Amygdala (tissue), 56 donors: ENCODE results near the gene PDE1C.
"Not testable (repeated sequence)": the region's sequence is repeated elsewhere in the genome, so short reads cannot be mapped to it uniquely, and the experiment has no call there.

Experiments
- DNase-seq, 56 donors: peaks; one replicate each; lab custom pipeline; 2025; lab: John Stamatoyannopoulos, UW

Gene PDE1C

DNA sequence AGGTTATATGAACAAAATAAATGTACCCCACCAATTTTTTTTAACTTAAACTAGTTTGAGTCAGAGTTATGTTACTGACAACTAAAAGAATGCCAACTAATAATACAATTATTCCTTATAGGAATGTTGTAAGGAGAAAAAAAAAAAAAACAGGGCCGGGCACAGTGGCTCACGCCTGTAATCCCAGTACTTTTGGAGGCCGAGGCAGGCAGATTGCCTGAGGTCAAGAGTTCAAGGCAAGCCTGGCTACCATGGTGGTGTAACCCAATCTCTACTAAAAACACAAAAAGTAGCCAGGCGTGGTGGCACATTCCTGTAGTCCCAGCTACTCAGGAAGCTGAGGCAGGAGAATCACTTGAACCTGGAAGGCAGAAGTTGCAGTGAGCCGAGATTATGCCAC, 6.6 kb upstream of the PDE1C start:
- DNase-seq, result not testable (repeated sequence)

DNA sequence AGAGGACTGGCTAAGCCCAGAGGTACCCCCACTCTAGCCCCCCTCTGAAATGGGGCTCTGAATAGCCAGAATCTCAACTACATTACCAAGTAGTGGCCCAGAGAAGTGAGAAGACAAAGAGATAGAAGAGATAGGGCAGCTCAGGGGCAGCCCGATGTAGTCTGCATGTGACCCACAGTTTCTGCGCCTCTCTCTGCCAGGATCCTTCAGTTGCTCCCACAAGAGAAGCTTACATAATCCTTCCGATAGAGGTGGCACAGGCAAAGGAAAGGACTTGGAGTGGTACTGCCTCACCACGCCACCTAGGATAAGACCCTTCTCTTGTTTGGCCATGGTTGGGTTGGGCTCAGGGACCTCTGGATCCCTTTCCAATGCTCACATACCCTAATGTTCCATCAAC, 5.4 kb upstream of the PDE1C start:
- DNase-seq, result peak in 13 of 56 donors; percentile 23 to 67 (median 55)

DNA sequence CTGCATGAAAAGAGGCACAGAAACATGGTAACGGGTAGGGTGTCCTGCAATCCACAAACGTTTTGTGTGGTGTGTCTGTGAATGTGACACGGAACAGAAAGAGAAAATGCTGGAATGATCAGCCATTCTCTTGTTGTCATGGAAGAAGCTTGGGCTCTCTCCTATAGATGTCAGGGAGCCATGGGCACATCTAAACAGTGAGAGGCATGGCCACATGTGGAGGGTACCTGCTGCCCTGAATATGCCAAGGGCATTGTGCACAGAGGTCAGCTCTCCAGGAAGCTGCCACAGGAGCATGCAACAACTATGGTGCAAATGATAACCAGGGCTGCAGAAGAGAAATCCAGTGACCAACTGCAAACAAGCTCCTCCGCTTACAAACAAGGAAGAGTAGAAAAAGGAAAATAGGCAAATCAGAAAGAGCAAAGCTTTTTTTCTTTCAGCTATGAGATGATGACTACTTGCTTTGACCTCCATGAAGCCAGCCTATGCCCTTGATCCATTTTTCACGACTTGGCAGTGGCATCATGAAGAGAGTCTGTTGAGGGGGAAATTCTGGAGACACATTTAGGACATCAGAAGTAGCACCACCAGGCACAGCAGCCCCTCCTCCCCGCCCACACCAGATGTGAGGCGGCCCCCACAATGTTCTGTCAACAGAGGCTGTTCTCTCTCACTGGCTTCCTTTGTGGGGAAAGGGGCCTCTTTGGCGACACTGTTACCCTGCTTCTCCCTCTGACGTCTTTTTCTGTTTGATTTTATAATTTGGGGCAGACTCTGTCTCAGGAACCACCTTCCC, 4.8 kb upstream of the PDE1C start:
- DNase-seq, result peak in 46 of 56 donors; percentile 18 to 89 (median 63)

DNA sequence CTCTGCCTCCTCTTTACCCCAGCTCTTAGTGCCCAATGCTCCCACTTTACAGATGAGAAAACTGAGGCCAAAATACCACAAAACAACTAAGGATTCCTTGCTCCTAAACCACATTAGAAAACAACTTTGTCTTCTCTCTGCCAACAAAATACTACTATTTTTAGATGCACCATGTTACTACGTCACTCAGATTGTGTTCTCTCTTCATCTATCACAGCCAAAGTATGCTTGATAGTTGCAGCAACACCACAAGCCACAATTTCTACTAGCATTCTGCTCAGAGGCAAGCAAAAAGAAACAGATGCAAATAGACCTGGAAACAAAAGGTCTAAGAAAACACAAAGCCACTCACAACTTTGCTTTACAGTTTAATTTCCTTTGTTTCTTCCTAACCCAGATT, 3.3 kb upstream of the PDE1C start:
- no peak for DNase-seq

DNA sequence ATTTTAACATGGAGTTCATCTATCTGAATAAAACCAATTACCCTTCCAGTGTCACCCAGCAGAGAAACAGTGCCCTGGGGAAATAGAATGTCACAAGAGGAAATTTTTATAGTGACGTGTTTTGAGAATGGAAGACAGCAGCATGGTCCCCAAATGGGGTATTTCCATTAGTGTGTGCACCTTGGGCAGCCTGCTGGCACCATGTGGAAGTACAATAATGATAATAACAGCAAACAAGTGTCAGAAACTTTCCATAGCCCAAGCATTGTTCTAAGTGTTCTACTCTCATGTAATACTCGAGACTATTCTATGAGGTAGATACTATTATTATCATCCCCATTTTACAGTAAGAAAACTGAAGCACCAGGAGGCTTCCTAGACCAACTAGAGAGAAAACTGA, 2.2 kb upstream of the PDE1C start:
- no peak for DNase-seq

DNA sequence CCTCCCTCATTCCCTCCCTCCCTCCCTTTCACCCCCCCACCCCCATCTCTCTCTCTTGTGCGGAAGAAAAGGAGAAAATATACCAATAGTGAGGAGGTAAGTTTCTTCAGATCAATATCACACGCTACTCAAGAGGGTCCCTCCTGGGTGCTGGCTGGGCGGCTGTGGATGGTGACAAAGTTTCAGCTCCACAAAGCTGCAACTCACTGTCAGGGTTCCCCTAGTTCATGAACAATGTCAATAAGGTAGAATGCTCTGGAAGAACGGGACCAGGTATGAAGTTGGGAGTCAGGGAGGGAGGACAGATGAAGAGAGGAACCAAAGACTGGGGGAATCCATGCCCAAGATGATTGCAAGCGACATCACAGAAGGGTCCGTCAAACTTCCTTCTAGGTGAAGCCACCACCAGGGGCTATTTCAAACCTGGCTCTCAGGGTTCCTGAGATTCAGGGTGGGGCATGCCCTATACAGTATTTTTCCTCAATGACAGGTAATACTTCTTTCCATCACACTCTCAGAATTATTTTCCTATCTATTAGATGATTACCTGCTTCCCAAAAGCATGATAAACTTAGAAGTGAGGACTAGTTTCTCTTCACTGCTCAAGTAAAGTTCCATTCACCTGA, 1.4 kb upstream of the PDE1C start:
- peak in 1 of 56 donors; percentile 24 for DNase-seq

DNA sequence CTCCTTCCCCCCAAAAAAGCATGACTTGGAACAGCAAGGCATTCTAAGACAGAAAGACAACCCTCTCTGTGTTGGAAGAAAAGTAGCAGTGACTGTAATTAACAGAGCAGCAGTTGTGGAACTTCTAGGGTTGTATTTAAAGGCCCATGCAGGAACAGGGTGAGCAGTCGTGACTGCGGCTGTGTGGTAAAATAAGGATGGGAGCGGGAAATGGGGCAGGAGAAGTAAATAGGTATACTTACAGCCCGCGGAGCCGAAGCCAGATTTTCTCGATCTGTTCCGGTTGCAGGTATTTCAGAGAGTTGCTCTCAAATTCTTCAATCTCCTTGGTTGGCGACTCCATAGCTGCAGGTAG, 179 bp downstream of the PDE1C start:
- DNase-seq, result peak in 1 of 56 donors; percentile 44

DNA sequence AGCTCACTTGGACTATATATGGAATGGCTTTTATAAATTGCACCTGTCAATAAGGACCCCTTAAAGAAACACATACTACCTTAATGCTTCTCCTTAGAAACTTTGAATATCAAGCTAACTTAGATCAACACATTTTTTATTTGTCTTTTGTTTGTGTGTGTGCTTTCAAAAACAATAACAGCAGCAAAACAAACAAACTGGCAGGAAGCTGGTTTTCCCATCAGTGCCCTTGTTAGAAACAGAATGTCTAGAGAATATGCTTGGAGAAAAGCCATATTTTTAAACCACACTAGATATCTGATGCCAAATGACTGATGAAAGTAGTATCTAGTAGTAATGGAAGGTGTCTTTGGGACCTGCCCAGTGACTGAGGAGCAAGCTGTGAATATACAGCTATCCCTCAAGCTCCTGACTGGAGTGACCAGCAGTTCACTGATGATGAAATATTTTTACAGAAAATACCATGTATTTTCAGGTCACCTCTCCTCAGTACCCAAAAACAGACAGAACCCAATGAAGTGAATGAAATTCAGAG, 1.0 kb downstream of the PDE1C start:
- no peak for DNase-seq

DNA sequence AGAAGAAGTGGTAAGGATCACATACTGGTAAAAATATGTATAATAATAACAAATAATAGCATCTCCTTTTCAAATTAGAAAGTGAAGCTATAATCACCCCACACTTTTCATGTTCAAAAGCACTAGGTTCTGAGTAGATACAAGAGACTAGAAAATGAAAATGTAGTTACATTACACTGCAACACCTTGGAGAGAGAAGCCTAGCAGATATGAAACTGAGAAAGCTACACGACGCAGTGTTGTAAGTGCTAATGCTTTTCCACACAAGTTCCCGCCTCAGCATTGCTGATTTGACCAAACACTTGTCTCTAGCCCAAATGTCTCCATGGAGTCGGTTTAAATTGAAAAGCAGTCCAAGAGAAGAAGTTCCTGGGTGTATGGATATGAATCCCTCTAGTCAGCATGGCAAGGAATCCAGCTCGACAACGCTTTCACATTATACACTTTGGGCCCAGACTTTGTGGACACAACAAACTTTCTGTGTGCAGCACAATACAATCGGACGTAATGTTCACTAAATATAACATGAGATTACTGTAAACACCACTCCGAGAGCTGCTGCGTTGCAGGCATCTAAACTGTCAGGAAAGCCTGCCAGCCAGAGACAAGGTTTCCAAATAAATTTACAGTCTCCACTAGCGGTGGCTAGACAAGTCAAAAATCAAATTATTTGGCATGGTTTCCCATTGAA, 1.7 kb downstream of the PDE1C start:
- peak in 2 of 56 donors; percentile 26 to 28 for DNase-seq

DNA sequence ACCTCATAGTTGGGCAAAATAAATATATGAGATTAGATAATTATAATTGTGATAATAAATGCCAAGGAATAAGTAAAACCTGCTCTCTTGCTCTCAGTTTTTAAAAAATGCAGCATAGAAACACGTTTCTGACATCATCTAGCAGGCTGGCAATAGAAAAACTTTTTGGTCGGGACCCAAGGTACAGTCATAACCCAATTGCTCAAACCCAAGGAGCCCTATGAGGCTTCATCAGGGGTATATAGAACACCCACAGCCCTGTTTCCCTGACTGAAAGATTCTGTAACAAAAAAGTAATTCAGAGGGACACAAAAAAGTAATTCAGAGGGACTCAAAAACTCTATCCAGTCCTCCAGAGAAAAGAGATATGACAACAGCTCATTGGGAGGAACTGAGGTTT, 3.8 kb downstream of the PDE1C start:
- DNase-seq, result no peak

DNA sequence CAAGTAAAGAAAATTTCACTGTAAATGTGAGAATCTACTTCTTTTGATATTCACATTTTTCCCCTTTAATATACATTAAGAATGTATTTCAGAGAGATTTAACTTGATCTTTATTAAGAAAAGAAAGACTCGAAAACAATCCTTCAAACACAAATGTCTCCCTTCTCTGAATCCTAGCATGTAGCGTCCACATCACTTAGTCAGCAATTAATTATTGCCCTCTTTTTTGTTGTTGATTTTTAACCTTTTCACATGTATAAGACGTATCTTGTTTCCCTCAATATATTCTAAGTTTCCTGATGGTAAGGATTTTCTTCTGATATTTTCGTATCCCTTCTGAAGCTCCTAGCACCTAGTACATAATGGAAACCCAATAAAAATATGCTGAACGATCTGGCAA, 6.6 kb downstream of the PDE1C start:
- DNase-seq, result no peak

DNA sequence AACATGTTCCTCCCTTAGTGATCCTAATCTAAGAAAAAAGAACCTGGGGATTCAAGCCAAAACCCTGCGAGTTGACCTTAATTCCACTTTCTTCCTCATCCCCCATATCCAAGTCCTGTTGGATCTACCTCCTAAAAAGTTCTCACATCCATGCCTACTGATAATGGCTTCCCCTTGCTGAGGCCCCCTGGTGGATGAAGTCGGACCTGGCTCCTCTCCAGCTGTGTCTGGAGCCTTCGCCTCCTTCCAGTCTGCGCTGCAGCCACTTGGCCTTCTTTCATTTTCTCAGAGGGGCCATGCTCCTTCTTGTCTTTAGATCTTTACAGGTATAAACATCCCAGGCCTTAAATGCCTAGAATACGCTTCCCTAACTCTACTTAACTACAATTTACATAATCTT, 8.1 kb downstream of the PDE1C start:
- DNase-seq, result peak in 14 of 56 donors; percentile 15 to 62 (median 28)

DNA sequence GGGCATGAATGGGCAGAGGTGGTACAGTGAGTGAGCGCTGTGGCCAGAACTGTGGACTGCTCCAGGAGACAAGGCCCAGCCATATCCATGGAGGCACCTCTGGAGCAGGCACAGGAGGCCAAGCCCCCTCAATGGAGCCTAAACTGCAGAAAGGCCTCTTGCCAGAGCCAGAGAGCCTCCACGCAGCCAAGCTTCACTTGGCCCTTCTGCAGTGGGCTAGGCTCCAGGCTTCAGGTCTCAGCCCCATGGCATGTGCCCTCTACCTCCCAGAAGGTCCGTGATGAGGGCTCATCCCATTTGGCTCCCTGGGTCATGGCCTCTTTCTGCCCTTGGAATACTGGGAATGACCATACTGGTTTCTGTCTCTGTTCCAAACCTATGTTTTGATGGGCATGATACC, 8.9 kb downstream of the PDE1C start:
- no peak for DNase-seq

DNA sequence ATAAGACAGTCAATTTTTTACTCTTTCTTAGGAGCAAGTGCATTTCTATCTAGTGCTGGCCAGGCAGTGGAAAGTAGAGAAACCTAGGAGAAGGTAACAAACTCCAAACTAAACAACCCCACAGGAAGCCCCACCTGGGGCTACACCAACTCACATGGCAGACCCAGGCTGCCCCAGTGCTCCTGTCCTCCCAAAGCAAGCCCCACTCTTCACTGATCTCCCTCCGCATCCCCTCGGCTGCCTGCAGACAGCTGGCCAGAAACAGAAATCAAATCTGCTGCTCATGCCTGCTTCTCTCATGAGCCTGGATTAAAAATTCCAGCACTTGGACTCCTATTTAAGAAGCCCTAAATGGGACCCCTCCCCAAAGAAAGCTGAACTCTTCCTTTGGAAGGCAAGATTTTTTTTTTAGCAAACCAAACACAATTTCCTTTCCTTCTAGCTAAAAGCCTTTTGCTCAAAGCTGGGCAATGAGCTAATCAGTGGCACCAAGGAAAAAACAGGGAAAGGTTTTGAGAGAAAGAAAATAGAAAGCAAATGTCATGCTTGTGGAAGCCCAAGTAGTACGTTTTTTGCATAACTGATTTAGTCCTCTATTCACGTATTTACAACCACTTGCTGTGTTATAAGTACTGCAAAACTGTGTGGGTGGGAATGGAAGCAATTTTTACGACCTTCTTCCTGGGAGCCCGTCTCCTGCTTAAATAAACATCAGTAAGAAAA, 10.8 kb downstream of the PDE1C start:
- peak in 1 of 56 donors; percentile 24 for DNase-seq

DNA sequence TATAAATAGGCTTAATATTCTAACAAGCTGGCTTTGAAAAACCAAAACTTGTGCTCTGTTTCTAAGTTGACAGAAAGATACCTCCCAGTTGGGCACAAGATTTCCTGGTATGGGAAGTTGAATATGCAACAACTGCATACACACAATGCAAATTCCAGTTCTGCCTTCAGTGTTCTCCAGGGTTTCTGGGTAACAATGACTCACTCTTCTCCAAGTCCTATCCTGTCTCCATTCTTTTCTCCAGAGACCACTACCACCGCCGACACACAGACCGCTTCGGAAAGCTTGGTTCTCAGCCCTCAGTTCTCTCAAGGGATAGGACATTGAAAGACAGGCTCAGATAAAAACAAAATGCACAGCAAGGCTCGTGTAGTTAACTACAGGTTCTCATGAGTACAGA, 12.2 kb downstream of the PDE1C start:
- no peak for DNase-seq

DNA sequence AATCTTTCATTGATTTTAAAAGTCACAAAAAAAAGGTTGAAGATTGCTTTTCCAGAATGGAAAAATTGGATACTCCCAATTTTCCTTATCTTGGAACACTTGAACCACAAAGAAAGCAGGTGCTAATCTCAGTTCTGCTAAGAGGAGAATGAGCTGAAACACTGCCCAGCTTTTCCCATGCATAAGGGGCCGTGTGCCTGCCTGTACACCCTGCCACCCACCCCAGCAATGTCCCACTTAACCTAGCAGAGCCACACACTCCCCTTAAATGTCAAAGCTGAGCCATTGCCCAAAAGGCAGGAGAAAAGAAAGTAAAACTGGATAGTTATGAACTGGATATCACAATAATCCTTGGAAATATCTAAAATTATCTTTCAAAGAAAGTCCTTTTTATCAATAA, 13.4 kb downstream of the PDE1C start:
- DNase-seq, result no peak

DNA sequence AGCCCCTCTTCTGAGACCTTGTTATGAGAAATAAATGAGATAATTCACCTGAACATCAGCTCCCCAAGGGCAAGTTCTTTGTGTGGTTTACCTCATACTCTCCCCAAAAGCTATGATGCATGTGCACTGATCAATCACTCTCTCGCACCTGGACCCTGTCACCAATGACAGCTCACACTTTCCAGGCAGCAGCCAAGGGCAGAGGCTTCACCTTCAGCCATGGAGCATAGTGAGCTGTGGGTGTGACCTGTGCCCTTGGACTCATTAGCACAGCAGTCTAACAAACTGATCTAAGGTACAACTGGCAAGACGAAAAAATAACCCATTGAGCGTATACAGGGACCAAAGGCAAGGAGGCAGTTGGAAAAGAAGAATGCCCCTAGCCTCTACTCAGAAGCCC, 17.0 kb downstream of the PDE1C start:
- DNase-seq, result no peak

DNA sequence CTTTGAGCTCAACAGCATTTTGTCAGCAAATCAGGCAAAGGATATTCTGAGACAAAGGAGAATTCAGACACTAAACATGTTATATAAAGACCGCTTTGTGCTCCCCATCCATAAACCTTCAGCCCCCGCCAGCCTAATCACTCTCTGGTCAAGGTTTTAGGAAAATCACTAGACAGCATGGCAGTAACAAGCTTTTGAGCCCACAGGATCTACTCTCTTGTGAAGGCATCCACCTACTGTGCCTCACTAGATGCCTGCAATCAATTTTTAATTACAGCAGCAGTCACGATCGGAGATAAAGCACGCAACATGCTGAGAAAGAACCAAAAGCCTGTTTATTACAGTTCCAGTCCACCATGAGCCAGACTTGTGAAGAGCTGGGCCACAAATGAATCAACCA, 19.1 kb downstream of the PDE1C start:
- DNase-seq, result peak in 13 of 56 donors; percentile 18 to 64 (median 34)

DNA sequence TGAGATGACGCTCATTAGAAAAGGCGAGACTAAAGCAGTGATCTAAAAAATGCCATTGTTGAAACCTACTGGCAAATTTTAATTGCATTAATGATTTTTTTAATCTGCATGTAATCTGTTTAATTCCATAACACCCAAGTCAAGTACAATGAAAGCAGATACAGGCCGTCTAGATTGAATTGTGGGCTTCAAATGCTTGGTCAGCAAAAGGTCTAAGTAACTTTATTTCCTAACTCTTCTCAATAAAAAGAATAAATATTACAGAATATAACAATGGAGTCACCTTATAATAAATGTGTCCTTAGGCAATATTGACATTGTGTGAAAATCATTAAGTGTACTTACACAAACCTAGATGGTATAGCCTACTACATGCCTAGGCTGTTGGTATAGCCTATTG, 20.6 kb downstream of the PDE1C start:
- no peak for DNase-seq

DNA sequence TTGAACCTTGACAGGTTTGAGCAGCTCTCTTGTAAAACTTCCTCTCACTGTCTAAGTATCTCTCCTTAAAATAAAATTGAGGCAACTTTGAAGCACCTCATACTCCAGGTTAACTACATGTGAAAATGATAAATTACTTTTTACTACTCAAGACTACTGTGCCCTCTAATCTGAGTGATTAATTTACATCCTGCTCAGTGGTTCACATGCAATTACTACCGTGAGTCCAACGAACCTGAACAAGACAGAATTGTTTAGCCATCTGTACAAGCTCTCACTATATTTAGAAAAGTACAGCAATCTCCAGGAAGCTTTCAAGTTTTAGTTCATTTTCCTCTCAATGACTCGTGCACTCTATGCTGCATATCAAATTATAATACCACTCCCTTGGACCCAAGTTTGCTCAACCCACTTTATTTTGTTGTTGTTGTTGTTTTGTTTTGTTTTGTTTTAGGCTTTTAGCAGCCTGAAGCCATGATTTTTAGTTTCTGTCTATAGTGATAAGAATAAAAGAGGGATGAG, 21.2 kb downstream of the PDE1C start:
- DNase-seq, result no peak

DNA sequence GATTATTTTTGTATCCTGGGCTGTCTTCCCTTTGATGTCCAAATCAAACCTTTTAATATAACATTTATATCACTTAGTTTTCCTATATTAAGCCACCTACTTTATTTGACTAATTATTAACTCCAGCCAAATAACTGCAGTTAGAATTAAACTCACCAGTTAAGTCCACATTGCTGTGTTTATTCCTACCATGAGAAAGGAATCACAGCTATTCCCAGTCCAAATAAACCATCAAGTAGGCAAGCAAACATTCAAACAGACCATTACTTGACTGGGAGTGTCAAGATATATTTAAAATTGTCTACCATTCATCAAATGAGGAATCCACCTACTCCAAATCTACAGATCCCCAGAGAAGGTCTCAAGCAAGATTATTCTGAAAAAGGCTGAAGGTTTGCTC, 22.4 kb downstream of the PDE1C start:
- no peak for DNase-seq
